ENCODE data around the gene SULF2.
"Not testable (repeated sequence)": the region's sequence is repeated elsewhere in the genome, so short reads cannot be mapped to it uniquely, and the experiment has no call there.

Gene SULF2

DNA sequence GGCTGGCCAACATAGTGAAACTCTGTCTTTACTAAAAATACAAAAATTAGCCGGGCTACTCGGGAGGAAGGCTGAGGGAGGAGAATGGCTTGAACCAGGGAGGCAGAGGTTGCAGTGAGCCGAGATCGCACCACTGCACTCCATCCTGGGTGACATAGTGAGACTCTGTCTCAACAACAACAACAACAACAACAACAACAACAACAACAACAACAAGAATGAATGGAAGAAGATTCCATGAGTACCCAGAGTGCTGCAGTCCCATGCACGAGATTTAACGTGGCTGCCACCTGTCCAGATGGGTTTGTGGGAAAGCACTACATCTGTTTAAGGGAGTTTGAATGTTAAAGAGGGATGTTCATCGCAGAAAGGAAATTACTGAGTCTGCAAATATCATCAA lies 19.7 kb upstream of the SULF2 start:
- DNase-seq (ENCODE audit: low read depth in 2 of 2) = not testable (repeated sequence)

DNA sequence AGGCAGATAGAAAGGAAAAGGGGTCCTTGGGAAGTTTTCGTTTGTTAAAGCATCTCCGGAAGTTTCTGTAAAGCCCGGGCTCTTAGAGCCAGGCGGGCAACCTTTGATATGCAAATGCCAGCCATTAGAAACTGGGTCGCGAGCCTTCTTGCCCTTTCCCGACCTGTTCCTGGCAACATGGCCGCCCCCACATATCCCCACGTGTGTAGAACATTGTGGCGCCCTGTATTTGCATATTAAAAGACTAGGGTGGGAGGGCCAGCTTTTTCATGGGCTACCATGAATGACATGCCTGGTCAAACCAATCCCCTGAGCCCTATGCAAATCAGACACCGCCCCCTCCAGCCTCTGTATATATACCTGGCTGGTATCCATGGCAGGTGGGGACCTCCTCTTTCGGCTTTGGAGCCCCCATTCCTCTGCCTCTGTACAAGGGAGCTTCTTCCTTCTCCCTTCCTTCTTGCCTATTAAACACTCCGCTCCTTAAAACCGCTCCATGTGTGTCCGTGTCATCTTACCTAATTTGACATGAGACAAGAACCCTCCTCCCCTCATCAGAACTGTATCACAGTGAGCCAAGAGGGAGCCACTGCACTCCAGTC lies 19.0 kb upstream of the SULF2 start:
- DNase-seq (ENCODE audit: low read depth in 2 of 2) = not testable (repeated sequence)

DNA sequence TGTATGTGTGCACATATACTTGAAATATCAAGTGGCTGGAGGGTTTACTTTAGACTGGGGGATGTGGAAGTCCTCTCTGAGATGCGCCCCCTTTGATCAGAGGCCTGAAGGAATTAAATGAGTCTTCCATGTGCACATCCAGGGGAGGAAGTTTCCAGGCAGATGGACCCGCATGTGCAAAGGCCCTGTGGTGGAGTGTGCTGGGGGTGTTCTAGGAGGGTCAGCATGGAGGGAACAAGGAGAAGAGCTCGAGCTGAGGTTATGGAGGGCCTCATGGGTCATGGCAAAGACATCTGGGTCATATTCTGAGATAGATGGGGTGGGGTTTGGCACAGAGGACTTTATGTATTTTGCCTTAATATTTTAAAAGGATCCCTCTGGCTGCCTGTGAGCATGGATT lies 17.7 kb upstream of the SULF2 start:
- no peak for DNase-seq (ENCODE audit: low read depth in 2 of 2)

DNA sequence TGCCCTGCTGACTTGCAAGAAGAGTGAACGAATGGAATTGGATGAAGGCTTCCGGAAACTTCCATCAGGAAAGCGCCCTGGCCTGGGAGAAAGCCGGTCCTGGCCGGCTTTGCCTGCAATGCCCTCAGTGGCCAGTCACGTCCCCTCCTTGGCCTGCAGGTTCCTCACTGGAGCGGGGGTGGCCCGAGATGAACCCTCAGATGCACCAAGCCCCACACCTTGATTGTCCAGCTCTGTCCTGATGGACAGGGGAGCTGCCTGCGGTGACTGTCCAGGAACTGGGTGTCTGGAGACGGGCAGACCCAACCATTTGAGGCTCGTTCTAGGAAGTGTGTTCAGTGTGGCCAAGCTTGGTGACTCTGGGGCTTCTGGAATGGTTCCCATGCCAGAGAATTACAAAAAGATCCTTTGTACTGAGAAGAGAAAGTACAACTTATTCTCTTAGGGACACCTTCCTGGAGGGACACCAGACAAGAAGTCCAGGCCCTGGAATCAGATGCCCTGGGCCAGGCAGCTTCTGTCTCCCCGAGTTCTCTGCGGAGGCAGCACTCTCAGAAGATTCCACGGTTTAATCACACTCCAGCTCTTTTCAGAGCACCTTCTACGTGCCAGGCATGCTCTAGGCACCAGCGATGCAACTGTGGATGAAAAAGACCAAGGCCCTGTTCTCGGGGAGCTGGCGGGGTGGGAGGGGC lies 17.1 kb upstream of the SULF2 start:
- DNase-seq (ENCODE audit: low read depth in 2 of 2) = no peak

DNA sequence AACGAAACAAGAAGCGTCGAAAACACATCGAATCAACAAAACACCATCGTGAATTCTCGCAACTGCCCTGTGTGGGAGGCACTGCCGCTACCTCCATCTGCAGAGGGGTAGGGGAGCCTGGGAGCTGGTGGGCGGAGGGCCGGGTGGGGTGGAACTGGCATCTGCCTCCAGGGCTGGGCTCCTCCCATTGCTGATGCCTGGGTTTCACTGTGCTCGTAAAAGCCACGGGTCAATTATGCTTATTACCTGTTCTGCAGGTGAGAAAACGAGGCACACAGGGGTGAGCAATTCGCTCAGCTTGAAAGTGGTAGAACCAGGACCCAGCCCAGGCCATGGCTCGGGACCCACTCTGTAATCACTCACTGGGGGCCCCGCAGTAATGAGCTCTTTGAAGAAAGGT lies 16.5 kb upstream of the SULF2 start:
- DNase-seq (ENCODE audit: low read depth in 2 of 2) = no peak

DNA sequence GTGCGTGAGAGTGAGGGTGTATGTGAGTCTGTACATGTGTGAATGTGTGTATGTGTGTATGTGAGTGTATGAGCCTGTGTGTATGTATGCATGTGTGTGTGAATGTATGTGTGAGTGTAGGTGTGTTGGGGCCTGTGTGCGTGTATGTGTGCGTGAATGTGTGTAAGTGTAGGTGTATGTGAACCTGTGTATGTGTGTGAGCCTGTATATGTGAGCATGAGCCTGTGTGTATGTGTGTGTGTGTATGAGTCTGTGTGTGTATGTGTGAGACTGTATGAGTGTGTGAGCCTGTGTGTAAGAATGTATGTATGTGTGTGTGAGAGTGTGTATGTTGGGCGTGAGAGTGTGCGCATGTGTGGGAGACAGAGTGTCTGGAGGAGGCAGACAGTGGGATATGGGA lies 15.8 kb upstream of the SULF2 start:
- no peak for DNase-seq (ENCODE audit: low read depth in 2 of 2)

DNA sequence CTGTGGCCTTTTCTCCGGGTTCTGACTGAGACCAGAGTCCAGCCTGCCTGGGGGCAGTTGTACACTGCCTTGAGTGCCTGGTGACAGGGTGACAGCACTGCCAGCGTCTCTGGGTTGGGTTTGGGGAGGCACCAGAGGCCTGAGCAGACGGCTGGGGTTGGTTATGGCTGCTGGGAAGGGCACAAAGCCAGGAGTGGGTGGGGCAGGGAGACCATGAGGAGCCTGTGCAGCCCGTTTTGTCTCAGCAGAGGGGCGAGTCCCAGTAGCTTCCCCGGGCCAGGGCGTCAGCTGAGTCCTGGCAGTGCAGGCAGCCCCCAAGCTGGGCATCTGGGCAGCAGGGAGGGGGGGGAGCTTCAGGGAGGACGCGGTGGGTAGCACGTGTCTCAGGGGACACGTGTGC lies 15.3 kb upstream of the SULF2 start:
- DNase-seq (ENCODE audit: low read depth in 2 of 2) = no peak

DNA sequence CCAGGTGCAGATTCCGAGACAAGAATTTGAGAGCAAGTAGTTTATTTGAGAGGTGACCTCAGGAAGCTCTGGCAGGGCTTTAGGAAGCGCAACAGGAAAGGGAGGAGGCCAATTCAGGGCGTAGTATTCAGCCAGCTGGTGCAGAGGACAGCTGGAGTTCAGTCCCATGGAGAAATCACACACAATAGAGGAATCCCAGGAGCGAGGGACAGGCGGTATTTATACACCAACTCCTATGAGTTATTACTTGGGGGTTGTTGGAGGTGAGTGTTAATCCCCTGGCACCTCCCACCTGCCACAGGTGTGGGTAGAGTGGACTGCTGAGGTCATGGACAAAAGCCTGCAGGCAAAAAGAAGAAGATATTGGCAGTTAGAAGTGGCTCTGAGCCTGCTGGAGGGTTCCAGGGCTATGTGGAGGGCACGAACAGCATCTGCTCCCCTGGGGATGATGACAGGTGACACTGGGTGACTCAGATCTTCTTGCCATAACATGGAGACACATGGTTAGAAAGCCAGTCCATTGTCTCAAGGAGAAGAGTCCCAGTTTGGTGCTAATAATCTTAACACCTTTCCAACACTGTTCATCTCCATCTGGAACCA lies 13.9 kb upstream of the SULF2 start:
- DNase-seq (ENCODE audit: low read depth in 2 of 2) = no peak

DNA sequence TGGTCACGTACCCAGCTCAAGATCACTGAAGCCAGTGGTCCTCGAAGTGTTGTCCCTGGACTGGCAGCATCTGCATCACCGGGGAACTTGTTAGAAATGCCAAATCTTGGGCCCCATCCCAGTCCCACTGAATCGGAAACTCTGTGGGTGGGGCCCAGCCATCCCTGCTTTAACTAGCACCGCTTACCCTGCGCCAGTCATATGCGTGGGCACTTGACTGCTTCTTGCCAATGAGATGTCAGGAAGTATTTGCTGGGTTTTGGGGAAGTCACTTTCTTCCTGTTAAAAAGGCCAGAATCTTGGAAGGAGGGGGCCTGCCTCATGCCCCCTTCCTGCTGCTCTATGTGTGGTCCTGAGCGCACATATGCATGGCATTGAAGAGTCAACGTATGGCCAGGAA lies 11.7 kb upstream of the SULF2 start:
- no peak for DNase-seq (ENCODE audit: low read depth in 2 of 2)

DNA sequence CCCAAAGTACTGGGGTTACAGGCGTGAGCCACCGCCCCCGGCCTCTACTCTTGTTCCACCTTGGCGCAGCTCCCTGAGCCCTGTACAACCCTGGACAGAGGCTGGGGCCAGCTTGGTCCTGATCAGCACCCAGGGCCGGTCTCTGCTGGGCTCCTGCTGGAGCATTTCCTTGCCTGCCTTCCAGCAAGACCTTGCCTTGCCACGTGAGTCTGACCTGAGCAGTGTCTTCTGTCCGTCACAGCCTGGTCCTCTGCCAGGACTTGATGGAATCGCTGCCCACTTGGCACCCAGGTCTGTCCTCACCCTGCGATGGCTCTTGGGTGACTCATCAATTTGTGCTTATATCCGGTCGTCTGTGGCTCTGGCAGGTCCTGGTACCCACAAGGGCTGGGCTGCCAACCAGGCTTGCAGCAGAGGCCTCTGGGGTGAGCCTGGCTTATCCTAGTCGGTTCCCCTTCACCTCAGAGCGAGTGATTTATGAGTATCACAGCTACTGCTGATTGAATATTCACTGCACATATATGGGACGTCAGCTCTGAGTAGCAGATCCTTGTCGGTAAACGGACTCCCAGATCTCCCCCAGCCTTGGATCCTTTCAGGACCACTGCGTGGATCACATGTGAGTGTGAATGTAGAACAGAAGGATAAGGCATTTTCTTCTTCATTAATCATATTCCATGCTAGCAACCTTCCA lies 10.1 kb upstream of the SULF2 start:
- DNase-seq (ENCODE audit: low read depth in 2 of 2) = no peak

DNA sequence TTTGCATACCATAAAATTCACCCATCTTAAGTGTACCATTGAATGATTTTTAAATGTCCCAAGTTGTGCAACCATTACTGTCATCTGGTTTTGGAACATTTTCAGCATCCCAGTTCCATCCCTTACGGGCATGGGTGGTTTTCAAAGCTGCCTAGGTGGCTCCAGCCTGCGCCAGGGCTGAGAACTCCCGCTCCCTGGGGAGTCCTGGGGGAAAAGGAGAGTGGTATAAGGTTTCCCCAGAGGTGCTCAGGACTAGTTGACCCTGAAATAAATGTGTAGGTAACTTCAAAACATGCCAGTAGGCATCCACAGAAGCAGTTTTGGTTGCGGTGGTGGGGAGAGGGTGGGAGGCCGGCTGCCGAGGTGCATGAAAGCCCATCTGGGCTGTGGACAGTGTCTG lies 9.0 kb upstream of the SULF2 start:
- not testable (repeated sequence) for DNase-seq (ENCODE audit: low read depth in 2 of 2)

DNA sequence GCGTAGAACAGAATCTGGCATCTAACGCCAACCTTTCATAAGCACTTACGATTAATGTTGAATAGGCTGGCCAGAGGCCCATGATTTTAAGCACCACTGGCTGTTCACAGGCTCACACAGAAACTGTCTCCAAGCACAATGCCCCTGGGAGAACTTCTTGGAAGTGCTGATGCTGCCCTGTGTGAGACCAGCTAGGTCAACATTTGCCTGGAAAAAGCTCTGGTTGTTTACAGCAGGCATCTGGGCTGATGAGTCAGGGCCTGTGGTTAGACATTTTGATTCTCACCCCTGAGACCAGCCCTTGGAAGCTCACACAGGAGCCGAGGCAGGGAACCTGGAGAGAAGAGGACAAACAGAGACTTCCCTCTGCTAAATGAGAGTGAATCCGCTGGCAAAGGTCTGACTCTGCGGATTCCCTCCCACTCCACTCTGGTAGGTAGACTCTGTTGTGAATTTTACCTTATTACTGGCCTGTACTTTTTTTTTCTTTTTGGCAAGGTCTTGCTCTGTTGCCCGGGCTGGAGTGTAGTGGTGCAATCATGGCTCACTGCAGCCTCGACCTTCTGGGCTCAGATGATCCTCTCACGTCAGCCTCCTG lies 6.8 kb upstream of the SULF2 start:
- no peak for DNase-seq (ENCODE audit: low read depth in 2 of 2)

DNA sequence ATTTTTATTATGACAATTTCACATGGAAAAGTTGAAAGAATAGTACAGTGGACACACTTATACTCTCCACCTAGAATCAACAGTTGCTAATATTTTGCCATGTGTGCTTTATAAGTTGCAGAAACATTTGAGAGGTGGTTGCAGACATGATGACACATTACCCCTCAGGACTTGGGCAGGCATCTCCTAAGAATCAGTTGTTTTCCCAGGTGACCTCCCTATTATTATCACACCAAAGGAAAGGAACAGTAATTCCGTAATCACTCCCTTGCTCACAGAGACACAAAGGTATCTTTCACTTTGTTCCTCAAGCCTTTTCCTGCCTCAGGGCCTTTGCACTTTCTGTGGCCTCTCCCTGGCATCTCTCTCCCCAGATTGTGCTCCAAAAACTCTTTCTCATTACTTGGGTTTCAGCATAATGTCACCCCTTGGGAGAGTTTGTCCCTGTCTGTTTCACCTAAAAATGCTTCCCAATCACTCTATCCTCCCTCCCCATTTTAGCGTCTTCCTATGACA lies 5.9 kb upstream of the SULF2 start:
- DNase-seq (ENCODE audit: low read depth in 2 of 2) = no peak

DNA sequence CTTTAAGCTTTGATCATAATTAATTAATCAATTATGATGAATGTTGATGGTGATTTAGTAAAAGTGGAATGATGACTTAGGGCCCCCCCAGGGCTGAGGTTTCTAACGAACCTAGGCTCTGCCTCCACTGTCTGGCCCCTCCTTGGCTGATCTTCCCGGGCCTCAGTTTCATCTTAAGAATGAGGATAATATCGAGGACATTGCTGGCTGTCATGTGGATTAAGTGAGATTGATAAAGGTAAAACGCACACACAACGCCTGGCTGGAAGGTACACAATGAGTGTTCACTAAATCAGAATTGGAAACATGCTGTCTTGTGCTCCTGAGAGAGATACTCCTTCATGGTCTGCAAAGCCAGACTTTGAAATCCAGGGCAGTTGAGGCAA lies 5.3 kb upstream of the SULF2 start:
- no peak for DNase-seq (ENCODE audit: low read depth in 2 of 2)

DNA sequence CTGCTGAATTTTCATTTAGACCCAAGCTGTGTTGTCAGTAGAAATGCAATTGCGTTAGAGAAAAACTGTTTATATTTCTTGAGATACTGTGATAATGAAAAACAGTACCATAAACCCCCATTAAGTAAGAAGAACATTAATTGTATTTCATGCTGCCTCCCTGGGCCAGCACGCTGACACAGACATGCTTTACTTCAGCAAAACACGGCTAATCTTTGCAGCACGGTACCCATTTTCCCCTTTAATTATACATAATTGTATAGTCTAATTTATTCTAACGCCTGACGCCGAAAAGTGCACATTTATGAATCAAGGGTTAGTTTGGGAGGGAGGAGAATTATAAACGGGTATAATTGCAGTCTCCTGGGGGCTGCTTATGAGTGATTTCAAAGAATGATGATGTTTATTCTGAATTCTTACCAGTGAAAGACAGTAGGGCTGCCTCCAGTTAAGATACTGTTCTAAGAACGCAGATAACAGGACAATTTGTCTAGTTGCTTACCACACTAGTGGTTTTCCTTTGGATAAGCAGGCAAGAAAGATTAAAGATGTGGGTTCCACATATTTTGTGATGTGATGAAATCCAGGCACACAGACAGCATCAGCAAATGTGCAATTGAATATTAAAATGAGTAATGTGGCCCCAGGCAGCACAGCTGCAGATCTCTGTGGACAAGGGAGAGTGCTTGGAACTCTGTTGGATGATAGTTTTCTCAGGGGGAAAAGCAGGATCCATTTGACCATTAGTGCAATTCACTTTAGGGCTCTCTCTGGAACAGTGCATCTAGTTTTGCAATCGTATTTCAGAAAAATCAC lies 4.7 kb upstream of the SULF2 start:
- DNase-seq (ENCODE audit: low read depth in 2 of 2) = no peak

DNA sequence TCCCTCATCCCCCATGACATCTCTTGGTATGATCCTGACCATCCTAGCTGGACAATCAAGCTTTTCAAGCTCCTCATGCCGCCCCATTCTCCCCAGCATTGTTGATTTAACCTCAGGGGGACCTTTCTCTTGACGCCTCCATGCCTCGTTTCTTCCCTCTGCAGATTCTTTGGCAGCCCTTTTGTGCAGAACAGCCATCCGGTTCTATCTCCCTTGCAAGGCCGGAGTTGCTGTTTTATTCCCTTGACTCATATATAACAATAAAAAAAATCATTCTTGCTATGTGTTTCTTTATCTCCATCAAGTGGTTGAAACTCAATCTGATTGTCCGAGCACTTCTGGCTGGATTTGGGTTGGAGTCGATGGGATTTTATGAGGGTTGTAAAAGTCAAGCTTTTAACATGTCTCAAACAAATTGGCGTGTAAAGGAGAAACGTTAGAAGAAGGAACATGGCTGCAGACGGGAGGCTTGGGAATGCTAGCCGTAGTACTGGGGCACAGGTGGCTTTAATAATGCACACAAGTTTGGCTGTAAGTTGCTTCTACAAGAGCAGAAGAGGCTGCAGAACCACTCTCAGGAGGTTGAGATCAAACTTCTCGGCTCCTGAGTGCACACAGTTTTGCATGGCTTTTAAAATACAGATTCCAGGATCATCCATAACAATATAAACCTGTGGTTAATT lies 3.9 kb upstream of the SULF2 start:
- DNase-seq (ENCODE audit: low read depth in 2 of 2) = no peak

DNA sequence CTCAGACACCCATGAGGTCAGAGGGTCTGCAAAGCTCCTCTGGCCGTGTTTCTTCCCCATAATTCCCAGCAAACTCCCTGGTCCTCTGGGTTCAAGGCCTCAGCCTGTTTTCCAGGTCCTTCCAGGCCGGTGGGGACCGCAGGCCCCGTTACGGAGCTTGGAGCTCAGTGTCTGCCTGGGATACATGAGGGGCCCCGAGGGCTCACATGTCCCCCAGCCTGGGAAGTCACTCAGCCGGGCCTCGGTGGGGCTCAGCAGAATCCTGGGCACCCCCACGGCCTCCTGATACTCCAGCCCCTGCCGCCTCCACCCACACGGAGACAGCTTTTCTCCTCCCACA lies 3.4 kb upstream of the SULF2 start:
- no peak for DNase-seq (ENCODE audit: low read depth in 2 of 2)

DNA sequence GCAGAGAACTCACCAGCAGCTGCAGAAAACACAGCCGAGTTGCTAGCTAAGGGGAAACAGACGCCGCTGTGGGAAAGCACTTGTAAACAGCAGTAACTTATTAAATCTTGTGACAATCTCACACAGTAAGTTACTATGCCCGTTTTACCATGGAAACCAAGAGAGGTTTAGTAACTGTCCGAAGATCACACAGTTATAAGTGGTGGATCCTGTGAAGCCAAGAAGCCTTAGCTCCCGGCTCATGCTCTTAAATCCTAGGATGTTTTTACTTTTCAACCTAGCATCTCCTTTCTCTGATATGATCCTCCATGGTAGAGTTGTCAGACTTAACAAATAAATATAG lies 1.5 kb upstream of the SULF2 start:
- no peak for DNase-seq (ENCODE audit: low read depth in 2 of 2)

DNA sequence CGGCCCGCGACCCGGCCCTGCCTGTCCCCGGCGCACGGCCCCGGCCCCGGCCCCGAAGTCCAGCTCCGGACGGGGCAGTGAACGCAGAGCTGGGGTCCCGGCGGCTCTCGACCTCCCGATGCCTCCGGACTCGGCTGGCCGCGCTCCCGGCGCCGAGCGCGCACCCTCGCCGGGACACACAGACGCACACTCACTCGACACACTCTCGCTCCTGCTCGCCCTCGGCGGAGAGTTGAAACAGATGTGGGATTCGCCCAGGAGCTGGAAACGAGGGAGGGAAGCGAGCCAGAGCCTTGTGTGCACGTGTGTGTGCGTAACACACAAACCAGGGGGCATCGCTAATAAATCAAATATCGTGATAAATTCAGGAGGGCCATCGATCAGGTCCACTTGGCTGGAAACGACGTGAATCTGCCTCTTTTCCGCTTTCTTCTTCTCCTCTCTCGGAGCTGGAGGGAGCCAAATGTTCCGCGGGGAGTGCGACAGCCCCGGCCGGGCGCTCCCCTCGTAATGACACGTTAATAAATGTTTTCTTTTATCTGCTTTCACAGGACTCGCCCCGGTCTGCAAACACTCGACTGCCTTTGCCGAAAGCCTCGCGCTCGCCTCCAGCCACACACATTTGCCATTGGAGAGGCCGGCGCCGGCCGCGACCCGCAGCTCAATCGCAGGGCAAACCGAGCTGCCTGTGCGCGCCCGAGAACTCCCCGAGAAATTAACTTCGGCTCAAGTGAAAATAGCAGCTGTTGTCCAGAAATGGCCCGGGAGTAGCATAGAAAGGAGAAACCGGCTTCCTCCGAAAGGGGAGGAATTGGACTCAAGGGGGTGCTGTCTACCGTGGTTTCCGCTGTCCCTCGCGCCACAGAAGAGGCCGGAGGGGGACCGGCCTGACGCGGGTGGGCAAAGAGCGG lies 828 bp upstream of the SULF2 start:
- DNase-seq (ENCODE audit: low read depth in 2 of 2) = no peak
